ENCODE results near the gene ANXA9.

- TF ChIP-seq ZNF70 (CRISPR knock-in tag; IDR thresholded peaks at IDR 0.05), result no peak
- TF ChIP-seq BACH2 (CRISPR knock-in tag; IDR thresholded peaks at IDR 0.05; ENCODE audit: borderline replicate concordance), result no peak
- no peak for TF ChIP-seq CREB5 (CRISPR knock-in tag; IDR thresholded peaks at IDR 0.05; ENCODE audit: low read depth)
- TF ChIP-seq OSR1 (CRISPR knock-in tag; IDR thresholded peaks at IDR 0.05), result no peak
- TF ChIP-seq ZFP3 (CRISPR knock-in tag; IDR thresholded peaks at IDR 0.05), result no peak
- TF ChIP-seq ZFP30 (CRISPR knock-in tag; IDR thresholded peaks at IDR 0.05), result no peak
- TF ChIP-seq GLIS3 (CRISPR knock-in tag; IDR thresholded peaks at IDR 0.05), result no peak
- no peak for TF ChIP-seq RARB (CRISPR knock-in tag; IDR thresholded peaks at IDR 0.05)
- TF ChIP-seq PATZ1 (CRISPR knock-in tag; IDR thresholded peaks at IDR 0.05; ENCODE audit: borderline replicate concordance), result no peak
- no peak for TF ChIP-seq ZC3H10 (CRISPR knock-in tag; IDR thresholded peaks at IDR 0.05)
- TF ChIP-seq ARNTL (CRISPR knock-in tag; IDR thresholded peaks at IDR 0.05; ENCODE audit: borderline replicate concordance, low read depth), result no peak
- TF ChIP-seq CSRNP3 (CRISPR knock-in tag; IDR thresholded peaks at IDR 0.05), result no peak
- no peak for TF ChIP-seq POU6F1 (CRISPR knock-in tag; IDR thresholded peaks at IDR 0.05; ENCODE audit: borderline replicate concordance, low read depth)
These were observed 24.4 kb upstream of the ANXA9 start for GRCh38 chr1:150957666-150958065.
